Mononuclear cell (primary cell): ENCODE data around the gene TXK. TPM values are rescaled to one million over a fixed set of nuclear protein-coding genes. Genes with fewer than 3 reads are reported as not detected.

Source experiments
- H3K27me3 ChIP-seq: 2 replicates; pipeline ENCODE4 v1.6.0; 2011; ENCODE audit warnings: low read length, control low read depth; ENCODE audit not compliant: insufficient read depth
- H3K4me1 ChIP-seq: 2 replicates; pipeline ENCODE4 v1.5.1; 2011; ENCODE audit warnings: mild to moderate bottlenecking, low read length, control low read depth; ENCODE audit not compliant: insufficient read depth
- H3K4me3 ChIP-seq: 2 replicates; pipeline ENCODE4 v1.5.1; 2011; ENCODE audit warnings: mild to moderate bottlenecking, low read length, moderate library complexity
- H3K9me3 ChIP-seq: 2 replicates; pipeline ENCODE4 v1.5.1; 2011; ENCODE audit warnings: low read depth, mild to moderate bottlenecking, control low read depth, low read length
- total RNA-seq: library from RNA; depleted of rRNA; stranded (reverse); fragments of >200 nt; gene quantifications from one replicate; pipeline ENCODE4 v1.2.3, GENCODE V29; 2012

The TXK gene
- total RNA-seq, 1 donor: 74.9 TPM

DNA sequence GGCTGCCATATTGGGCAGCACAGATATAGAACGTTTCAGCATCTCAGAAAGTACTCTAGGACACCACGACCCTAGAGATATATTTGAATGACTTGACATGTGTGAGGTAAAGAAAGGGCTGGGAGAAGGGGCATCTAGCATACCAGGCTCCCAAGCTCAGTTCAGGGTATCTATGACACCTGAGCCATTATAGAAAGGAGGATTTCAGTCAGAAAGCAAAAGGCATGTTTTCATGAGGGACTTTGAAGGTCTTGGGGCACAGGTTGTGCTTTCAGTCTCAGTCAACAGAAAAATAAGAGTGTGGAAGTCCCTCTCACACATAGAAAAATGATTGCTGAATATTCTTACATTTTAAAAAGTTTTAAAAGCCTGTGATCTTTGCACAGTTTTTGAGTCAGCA is 65.9 kb downstream of the TXK start:
- no peak overlapping the region for H3K4me3 ChIP-seq
- no peaks in the 10 kb centered on the region for H3K27me3 ChIP-seq
- no peaks in the 10 kb centered on the region for H3K4me1 ChIP-seq
- H3K9me3 ChIP-seq: no peaks in the 10 kb centered on the region

DNA sequence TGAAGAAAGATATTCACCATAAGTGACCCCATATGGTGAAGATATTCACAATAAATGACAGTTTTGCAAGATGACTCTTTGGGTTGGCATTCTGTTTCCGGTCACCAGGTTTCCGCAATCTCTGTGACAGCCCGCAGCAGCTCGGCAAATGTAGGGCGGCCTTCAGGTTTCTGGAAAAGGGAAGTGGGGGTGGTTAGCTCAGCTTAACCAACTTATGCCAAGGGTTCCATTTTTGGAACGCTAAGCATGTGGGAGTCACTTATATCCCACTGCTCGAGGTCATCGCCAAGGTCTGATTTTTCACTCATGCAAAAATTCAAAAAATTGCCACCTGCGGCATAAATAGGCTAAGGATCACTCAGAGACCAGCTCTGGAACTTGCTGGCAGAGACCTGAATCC is 66.5 kb downstream of the TXK start:
- Histone ChIP-seq H3K9me3 (no peaks in the 10 kb centered on the region), H3K4me3 (no peak overlapping the region), H3K27me3 (no peaks in the 10 kb centered on the region), H3K4me1 (no peaks in the 10 kb centered on the region)

DNA sequence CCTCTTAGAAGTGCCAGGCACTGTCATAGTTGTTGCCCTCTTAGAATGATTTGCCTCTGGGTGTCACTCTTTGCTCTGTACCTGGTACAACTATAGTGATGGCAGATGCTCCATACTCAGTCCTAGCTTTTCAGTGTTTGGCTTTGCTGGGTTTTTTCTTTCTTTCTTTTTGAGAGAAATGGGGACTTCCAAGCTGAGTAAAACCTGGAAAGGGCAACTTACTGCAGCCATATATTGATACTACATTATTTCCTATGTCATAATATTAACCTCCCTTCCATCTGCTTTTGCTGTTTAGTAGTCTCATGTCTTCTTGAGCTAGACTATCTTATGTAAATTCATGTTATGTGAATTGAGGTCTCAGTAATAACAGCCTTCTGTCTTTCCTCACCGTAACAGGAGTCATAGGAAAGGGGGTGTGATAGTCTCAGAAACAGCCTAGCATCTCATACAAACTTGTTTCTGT is 68.4 kb downstream of the TXK start:
- Histone ChIP-seq H3K4me1 (no peaks in the 10 kb centered on the region), H3K4me3 (no peak overlapping the region), H3K27me3 (no peaks in the 10 kb centered on the region), H3K9me3 (no peaks in the 10 kb centered on the region)

- H3K4me1 ChIP-seq: no peaks in the 10 kb centered on the region
- no peak overlapping the region for H3K4me3 ChIP-seq
- H3K9me3 ChIP-seq: no peaks in the 10 kb centered on the region
- H3K27me3 ChIP-seq: no peaks in the 10 kb centered on the region
Observed at GRCh38 chr4:48064349-48064748, 69.7 kb downstream of the TXK start.

GRCh38 chr4:48058617-48059530 is 75.2 kb downstream of the TXK start:
- no peak overlapping the region for H3K4me3 ChIP-seq
- no peaks in the 10 kb centered on the region for H3K27me3 ChIP-seq
- no peaks in the 10 kb centered on the region for H3K4me1 ChIP-seq
- no peaks in the 10 kb centered on the region for H3K9me3 ChIP-seq

DNA sequence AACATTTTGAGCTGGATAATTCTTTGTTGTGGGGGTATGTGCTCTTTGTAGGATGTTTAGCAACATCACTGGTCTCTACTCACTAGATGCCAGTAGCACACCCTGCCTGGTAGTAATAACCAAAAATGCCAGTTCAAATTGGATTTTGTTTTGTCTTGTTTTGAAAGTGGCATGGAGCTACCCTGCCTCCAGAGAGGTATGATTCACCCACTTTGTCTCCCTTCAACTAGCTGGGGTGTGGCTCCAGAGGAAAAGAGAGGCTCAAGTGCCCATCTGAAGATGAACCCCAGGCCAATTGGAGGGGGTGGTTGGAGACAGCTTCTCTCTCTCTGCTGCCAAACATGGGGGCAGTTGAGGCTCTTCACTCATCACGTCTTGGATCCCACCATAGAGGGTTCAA is 83.0 kb downstream of the TXK start:
- Histone ChIP-seq H3K9me3 (no peaks in the 10 kb centered on the region), H3K4me1 (peaks cover 27% of the 10 kb centered on the region), H3K4me3 (no peak overlapping the region), H3K27me3 (peaks cover 17% of the 10 kb centered on the region)

GRCh38 chr4:48049483-48049882 is 84.6 kb downstream of the TXK start:
- Histone ChIP-seq H3K4me1 (peaks cover 37% of the 10 kb centered on the region), H3K9me3 (no peaks in the 10 kb centered on the region), H3K4me3 (no peak overlapping the region), H3K27me3 (peaks cover 33% of the 10 kb centered on the region)

GRCh38 chr4:48047896-48048295 is 86.2 kb downstream of the TXK start:
- no peak overlapping the region for H3K4me3 ChIP-seq
- peaks cover 47% of the 10 kb centered on the region for H3K4me1 ChIP-seq

GRCh38 chr4:48047421-48047844 is 86.6 kb downstream of the TXK start:
- Histone ChIP-seq H3K4me3 (no peak overlapping the region), H3K27me3 (peaks cover 39% of the 10 kb centered on the region), H3K9me3 (no peaks in the 10 kb centered on the region), H3K4me1 (peaks cover 49% of the 10 kb centered on the region)

More at GRCh38 chr4:48047896-48048295, 86.2 kb downstream of the TXK start:
- peaks cover 39% of the 10 kb centered on the region for H3K27me3 ChIP-seq
- H3K9me3 ChIP-seq: no peaks in the 10 kb centered on the region

- Histone ChIP-seq H3K27me3 (peaks cover 35% of the 10 kb centered on the region), H3K9me3 (no peaks in the 10 kb centered on the region), H3K4me1 (peaks cover 49% of the 10 kb centered on the region), H3K4me3 (no peak overlapping the region)
Observed at GRCh38 chr4:48046059-48046458, 88.0 kb downstream of the TXK start.

DNA sequence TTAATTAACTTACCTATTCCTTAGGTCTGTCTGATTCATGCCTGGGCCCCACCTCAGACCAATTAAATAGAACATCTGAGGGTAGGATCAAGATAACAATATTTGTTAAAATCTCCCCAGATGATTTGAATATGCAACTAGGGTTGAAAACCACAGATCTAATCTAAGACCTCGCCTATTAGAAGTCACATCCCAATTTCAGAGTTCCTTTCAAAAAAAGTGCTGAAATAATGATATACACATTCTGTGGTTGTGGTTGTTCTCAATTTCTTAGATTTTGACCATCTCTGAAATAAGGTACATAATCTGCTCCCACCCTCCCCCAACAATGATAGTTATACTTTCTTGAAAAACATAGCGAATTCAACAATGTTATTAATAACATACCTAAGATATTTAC is 89.8 kb downstream of the TXK start:
- Histone ChIP-seq H3K27me3 (peaks cover 28% of the 10 kb centered on the region), H3K9me3 (no peaks in the 10 kb centered on the region), H3K4me3 (no peak overlapping the region), H3K4me1 (peaks cover 49% of the 10 kb centered on the region)

GRCh38 chr4:48043504-48043903 is 90.5 kb downstream of the TXK start:
- Histone ChIP-seq H3K27me3 (peaks cover 28% of the 10 kb centered on the region), H3K4me1 (peaks cover 47% of the 10 kb centered on the region), H3K4me3 (no peak overlapping the region), H3K9me3 (no peaks in the 10 kb centered on the region)

DNA sequence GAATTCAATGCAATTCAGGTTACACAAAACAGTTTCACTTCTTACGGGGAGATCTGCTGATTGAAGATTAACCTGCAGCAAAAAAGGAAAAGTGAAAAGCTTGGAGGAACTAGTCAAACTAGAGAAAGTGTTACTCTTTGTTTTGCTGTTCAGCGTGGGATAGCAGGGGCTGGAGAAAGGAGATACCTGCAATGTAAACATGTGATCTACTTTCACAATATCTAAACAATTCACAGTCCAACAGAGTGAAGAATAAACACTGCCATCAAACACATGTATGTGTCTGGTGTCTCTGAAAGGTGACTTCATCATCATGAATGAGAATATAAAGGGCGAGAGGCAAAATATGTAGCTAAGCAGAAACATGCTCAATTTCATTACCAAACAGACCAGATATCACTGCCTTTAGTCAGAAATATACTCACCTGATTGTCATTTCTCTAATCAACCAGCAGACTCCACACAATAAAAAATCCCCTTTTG is 91.0 kb downstream of the TXK start:
- H3K4me1 ChIP-seq: peaks cover 42% of the 10 kb centered on the region
- H3K4me3 ChIP-seq: no peak overlapping the region
- no peaks in the 10 kb centered on the region for H3K9me3 ChIP-seq
- peaks cover 28% of the 10 kb centered on the region for H3K27me3 ChIP-seq

DNA sequence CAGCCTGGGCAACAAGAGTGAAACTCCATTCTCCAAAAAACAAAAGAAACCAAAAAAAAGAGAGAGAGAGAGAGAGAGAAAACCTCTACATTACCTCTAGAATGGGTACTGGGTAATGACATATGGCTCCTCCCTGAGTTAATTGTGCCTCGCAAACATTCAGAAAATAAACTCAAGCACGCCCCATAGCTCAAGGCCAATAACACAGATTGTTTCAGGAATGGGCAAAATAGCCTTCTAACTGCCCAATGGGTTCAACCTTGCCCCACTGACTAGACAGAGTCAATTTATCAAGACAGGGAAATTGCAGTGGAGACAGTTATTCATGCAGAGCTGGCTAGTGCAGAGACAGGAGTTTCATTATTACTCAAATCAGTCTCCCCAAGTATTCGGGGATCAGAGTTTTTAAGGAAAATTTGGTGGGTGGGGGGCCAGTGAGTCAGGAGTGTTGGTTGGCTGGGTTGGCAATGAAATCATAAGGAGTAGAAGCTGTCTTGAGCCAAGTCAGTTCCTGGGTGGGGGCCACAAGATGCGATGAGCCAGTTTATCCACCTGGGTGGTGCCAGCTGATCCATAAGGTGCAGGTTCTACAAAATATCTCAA is 92.4 kb downstream of the TXK start:
- peaks cover 27% of the 10 kb centered on the region for H3K27me3 ChIP-seq
- no peak overlapping the region for H3K4me3 ChIP-seq
- peaks cover 34% of the 10 kb centered on the region for H3K4me1 ChIP-seq
- no peaks in the 10 kb centered on the region for H3K9me3 ChIP-seq

- Histone ChIP-seq H3K4me1 (peaks cover 24% of the 10 kb centered on the region), H3K9me3 (no peaks in the 10 kb centered on the region), H3K4me3 (no peak overlapping the region), H3K27me3 (peaks cover 7% of the 10 kb centered on the region)
Observed at GRCh38 chr4:48039561-48039960, 94.5 kb downstream of the TXK start.
